Mucosa of rectum (tissue), 2 donors: ENCODE data around the gene CAMTA1.

Experiments used
- H3K27ac ChIP-seq, 2 donors: one replicate each; pipeline ENCODE4 v1.7.0; 2013; ENCODE audit warnings: inconsistent platforms in 2 of 2, low read depth in 2 of 2, low read length in 2 of 2
- H3K27me3 ChIP-seq, 2 donors: one replicate each; pipeline ENCODE4 v1.7.0; 2013; ENCODE audit warnings: low read length in 2 of 2; ENCODE audit not compliant: control insufficient read depth in 2 of 2, insufficient read depth in 2 of 2
- H3K36me3 ChIP-seq, 2 donors: one replicate each; pipeline ENCODE4 v1.7.0; 2013; ENCODE audit warnings: low read length in 2 of 2; ENCODE audit not compliant: control insufficient read depth in 2 of 2, insufficient read depth in 2 of 2
- H3K4me1 ChIP-seq, 2 donors: one replicate each; pipeline ENCODE4 v1.7.0; 2013; ENCODE audit warnings: low read length in 2 of 2, mild to moderate bottlenecking in 1 of 2; ENCODE audit not compliant: control insufficient read depth in 2 of 2, insufficient read depth in 2 of 2
- H3K4me3 ChIP-seq, 2 donors: one replicate each; pipeline ENCODE4 v1.7.0; 2013; ENCODE audit warnings: low read length in 2 of 2
- H3K9ac ChIP-seq, 2 donors: one replicate each; pipeline ENCODE4 v1.7.0; 2013; ENCODE audit warnings: low read length in 2 of 2, low read depth in 1 of 2, mild to moderate bottlenecking in 1 of 2
- H3K9me3 ChIP-seq, 2 donors: one replicate each; pipeline ENCODE4 v1.7.0; 2013; ENCODE audit warnings: low read length in 2 of 2; ENCODE audit not compliant: control insufficient read depth in 2 of 2
- donor health status: healthy.
- donor health status: Normal muscosa, but diverticular disease.

CAMTA1 gene

DNA sequence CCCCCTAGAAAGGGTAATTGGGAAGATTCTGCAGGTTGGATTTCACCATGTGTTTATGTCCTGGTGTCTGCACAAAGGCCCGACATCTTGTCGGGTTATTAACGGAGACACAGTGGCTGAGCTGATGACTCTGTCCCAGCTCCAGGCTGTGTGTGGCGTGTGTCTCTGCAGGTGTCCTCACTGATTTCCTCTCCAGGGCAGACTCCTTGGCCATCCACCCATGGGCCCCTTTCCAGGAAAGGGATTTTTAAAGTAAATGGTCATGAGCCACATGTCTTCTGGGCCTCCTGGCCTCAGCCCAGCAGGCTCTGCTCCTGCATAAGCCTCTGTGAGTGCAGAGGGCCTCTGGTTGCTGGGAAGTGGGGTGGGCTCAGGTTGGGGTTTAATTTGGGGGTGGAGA lies 567.1 kb downstream of the CAMTA1 start:
- no peaks in the 10 kb centered on the region for H3K36me3 ChIP-seq
- H3K9me3 ChIP-seq = no peaks in the 10 kb centered on the region
- H3K27ac ChIP-seq = no peak overlapping the region
- H3K4me1 ChIP-seq = no peaks in the 10 kb centered on the region
- no peaks in the 10 kb centered on the region for H3K27me3 ChIP-seq
- H3K4me3 ChIP-seq = no peak overlapping the region
- H3K9ac ChIP-seq = no peak overlapping the region

DNA sequence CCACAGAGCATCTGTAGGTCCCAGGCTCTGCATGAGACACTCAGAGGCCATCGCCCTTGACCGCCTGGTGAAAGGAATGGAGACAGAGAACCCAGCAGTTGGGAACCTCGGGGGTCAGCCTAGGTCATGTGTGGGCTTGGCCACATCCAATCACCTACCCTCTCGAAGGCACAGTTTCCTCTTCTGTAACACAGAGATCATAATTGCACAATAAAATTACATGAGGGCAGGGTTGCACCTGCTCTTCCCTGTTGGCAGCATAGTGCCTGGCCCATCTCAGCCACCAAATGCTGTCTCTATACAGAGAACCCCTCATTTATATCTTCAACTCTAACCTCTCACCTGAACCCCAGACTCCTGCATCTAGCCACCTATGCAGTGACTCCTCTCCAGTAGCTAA lies 567.7 kb downstream of the CAMTA1 start:
- Histone ChIP-seq H3K4me3 (no peak overlapping the region), H3K9ac (no peak overlapping the region), H3K27ac (no peak overlapping the region)

DNA sequence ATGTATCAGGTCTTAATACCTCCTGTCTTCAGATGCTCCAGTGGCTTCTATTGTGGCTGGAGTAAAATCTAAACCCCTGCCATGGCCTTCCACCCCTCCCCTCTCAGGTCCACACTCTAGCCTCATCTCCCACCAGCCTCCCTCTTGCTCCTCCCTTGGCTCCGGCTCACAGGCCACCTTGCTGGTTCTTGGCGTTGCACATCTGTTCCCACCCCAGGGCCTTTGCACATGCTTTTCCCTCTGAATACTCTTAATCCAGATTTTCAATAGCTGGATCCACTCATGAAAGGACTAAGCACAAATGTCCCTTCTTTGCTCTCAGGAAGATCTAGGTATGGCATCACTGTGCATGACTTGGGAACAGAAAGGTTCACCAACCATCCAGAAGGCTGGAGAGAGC lies 570.4 kb downstream of the CAMTA1 start:
- Histone ChIP-seq H3K4me1 (no peaks in the 10 kb centered on the region), H3K9ac (no peak overlapping the region), H3K4me3 (no peak overlapping the region), H3K27me3 (no peaks in the 10 kb centered on the region), H3K27ac (no peak overlapping the region), H3K36me3 (no peaks in the 10 kb centered on the region), H3K9me3 (no peaks in the 10 kb centered on the region)

More for the DNA sequence above, 567.7 kb downstream of the CAMTA1 start:
- Histone ChIP-seq H3K9me3 (no peaks in the 10 kb centered on the region), H3K4me1 (no peaks in the 10 kb centered on the region), H3K27me3 (no peaks in the 10 kb centered on the region), H3K36me3 (no peaks in the 10 kb centered on the region)

DNA sequence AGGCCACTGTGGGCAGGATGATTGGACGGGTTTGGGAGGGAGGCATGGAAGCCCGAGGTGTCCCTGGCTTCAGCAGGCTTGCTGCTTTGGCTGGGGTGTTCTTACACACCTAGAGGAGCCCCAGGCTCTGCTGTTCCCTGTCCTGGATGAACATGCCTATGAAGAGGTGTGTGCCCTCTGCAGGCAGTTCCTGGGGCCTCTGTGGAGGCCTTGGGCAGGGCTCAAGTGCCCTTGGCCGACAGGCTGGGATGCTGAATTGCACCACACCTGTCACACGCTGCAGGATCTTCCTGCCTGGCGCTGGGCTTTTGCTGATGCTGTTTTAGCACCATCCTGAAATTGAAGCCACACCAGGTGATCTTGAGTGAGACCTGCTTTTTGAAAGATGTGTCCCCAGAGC lies 570.8 kb downstream of the CAMTA1 start:
- H3K4me3 ChIP-seq = no peak overlapping the region
- no peak overlapping the region for H3K27ac ChIP-seq
- H3K4me1 ChIP-seq = no peaks in the 10 kb centered on the region
- no peaks in the 10 kb centered on the region for H3K9me3 ChIP-seq
- H3K27me3 ChIP-seq = no peaks in the 10 kb centered on the region
- H3K36me3 ChIP-seq = no peaks in the 10 kb centered on the region
- H3K9ac ChIP-seq = no peak overlapping the region

- Histone ChIP-seq H3K27me3 (no peaks in the 10 kb centered on the region), H3K27ac (no peak overlapping the region), H3K9ac (no peak overlapping the region), H3K4me1 (no peaks in the 10 kb centered on the region), H3K4me3 (no peak overlapping the region), H3K9me3 (no peaks in the 10 kb centered on the region), H3K36me3 (no peaks in the 10 kb centered on the region)
Measured at GRCh38 chr1:7358425-7358824, 573.2 kb downstream of the CAMTA1 start.

- no peaks in the 10 kb centered on the region for H3K4me1 ChIP-seq
- H3K9me3 ChIP-seq = no peaks in the 10 kb centered on the region
- no peak overlapping the region for H3K9ac ChIP-seq
- no peak overlapping the region for H3K27ac ChIP-seq
- no peaks in the 10 kb centered on the region for H3K27me3 ChIP-seq
- no peaks in the 10 kb centered on the region for H3K36me3 ChIP-seq
- no peak overlapping the region for H3K4me3 ChIP-seq
Measured at GRCh38 chr1:7360526-7360925, 575.3 kb downstream of the CAMTA1 start.

DNA sequence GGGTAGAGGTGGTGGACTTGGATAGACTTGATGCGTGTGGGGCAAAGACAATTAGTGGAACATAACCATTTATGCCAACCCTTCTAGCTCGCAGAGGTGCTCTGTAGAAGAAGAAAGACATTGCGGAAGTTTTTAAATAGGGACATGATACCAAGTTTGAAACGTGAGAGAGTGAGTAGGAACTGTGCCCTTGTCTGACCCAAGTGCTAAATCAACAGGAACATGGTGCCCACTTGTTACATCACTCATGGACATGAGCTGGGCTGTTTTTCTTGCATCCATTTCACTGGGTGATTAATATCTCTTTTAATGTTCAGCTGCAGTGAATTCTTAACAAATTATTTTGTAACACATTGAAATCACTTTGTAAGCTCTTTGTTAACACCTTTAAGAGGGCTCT lies 577.7 kb downstream of the CAMTA1 start:
- Histone ChIP-seq H3K4me1 (peaks cover 2 to 11% of the 10 kb centered on the region in 2 donors), H3K27me3 (no peaks in the 10 kb centered on the region), H3K36me3 (no peaks in the 10 kb centered on the region), H3K4me3 (no peak overlapping the region), H3K9me3 (no peaks in the 10 kb centered on the region), H3K9ac (no peak overlapping the region), H3K27ac (no peak overlapping the region)

DNA sequence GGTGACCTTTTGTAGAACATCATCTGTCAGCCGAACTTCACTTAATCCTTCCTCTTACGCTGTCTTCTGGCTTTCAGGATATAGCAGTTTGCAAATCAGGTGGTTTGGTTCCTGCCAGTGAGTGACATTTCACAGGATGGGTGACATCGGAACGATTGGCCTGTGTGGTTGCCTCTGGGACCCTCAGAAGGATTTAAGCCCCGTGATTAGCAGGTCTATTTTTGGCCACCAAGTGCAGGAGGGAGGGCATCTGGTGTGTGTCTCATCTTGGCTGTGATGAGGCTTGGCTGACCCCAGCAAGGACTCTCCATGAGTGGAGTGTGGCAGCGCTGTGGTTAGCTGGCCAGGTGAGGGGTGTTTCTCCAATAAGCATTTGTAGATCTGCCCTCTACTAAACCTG lies 578.2 kb downstream of the CAMTA1 start:
- Histone ChIP-seq H3K9me3 (no peaks in the 10 kb centered on the region), H3K36me3 (no peaks in the 10 kb centered on the region), H3K27ac (no peak overlapping the region), H3K9ac (no peak overlapping the region), H3K4me3 (no peak overlapping the region), H3K27me3 (no peaks in the 10 kb centered on the region), H3K4me1 (peaks cover 2 to 11% of the 10 kb centered on the region in 2 donors)

DNA sequence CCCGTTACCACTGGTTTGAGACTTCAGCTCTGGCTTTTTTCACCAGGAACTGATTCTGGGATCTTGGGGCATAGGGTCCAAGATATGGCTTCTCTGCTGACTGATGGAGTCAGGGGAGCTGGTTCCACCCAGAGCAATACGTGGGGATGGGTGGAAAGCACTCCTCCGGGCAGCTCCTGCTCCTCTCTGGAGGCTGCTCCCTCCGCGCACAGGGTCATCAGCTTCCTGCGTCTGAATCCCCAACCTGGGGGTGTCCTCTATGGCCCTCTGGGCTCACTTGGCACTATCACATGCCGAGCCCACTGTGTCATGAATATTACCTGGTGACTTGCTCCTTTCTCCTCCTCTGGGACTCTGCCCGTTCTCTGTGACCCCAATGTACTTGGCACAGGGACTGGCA lies 580.5 kb downstream of the CAMTA1 start:
- no peak overlapping the region for H3K27ac ChIP-seq
- peaks cover 2 to 11% of the 10 kb centered on the region in 2 donors for H3K4me1 ChIP-seq
- no peaks in the 10 kb centered on the region for H3K9me3 ChIP-seq
- no peak overlapping the region for H3K4me3 ChIP-seq
- H3K36me3 ChIP-seq = no peaks in the 10 kb centered on the region
- no peaks in the 10 kb centered on the region for H3K27me3 ChIP-seq
- no peak overlapping the region for H3K9ac ChIP-seq

- peak overlapping the region; percentile 1 to 16 for H3K27ac ChIP-seq
Measured at GRCh38 chr1:7366286-7366954, 581.2 kb downstream of the CAMTA1 start.

More at GRCh38 chr1:7366286-7366954, 581.2 kb downstream of the CAMTA1 start:
- H3K4me1 ChIP-seq = peaks cover 2 to 11% of the 10 kb centered on the region in 2 donors
- H3K9ac ChIP-seq = no peak overlapping the region
- H3K27me3 ChIP-seq = no peaks in the 10 kb centered on the region
- no peaks in the 10 kb centered on the region for H3K36me3 ChIP-seq
- no peak overlapping the region for H3K4me3 ChIP-seq
- no peaks in the 10 kb centered on the region for H3K9me3 ChIP-seq
